ENCODE results near the gene ABHD8. TPM values are rescaled to one million over a fixed set of nuclear protein-coding genes. Genes with fewer than 3 reads are reported as not detected.

The ABHD8 gene
- total RNA-seq, 1 donor from 2014 or later: 6.6 TPM

- Mint-ChIP-seq H3K27me3 (ENCODE audit: low read depth) (no peaks in the 10 kb centered on the region), H3K36me3 (ENCODE audit: low read depth) (peaks cover 8% of the 10 kb centered on the region), H3K4me1 (ENCODE audit: low read depth) (peaks cover 12% of the 10 kb centered on the region), H3K4me3 (ENCODE audit: unreplicated experiment) (no peak overlapping the region), H3K27ac (ENCODE audit: unreplicated experiment) (no peak overlapping the region), H3K9me3 (ENCODE audit: low read depth) (no peaks in the 10 kb centered on the region)
- DNase-seq (ENCODE audit: low spot score): no peak
- no peak for TF ChIP-seq CTCF (IDR thresholded peaks at IDR 0.05)
Measured at GRCh38 chr19:17329366-17330261, 26.4 kb upstream of the ABHD8 start.

GRCh38 chr19:17328517-17329365 lies 25.5 kb upstream of the ABHD8 start:
- H3K27ac Mint-ChIP-seq (ENCODE audit: unreplicated experiment): no peak overlapping the region
- DNase-seq (ENCODE audit: low spot score): no peak

GRCh38 chr19:17327654-17328516 lies 24.7 kb upstream of the ABHD8 start:
- Mint-ChIP-seq H3K27me3 (ENCODE audit: low read depth) (no peaks in the 10 kb centered on the region), H3K36me3 (ENCODE audit: low read depth) (peaks cover 8% of the 10 kb centered on the region), H3K9me3 (ENCODE audit: low read depth) (no peaks in the 10 kb centered on the region), H3K4me3 (ENCODE audit: unreplicated experiment) (no peak overlapping the region), H3K27ac (ENCODE audit: unreplicated experiment) (no peak overlapping the region), H3K4me1 (ENCODE audit: low read depth) (peaks cover 5% of the 10 kb centered on the region)
- TF ChIP-seq CTCF (IDR thresholded peaks at IDR 0.05): peak; percentile 35
- no peak for DNase-seq (ENCODE audit: low spot score)

More at GRCh38 chr19:17328517-17329365, 25.5 kb upstream of the ABHD8 start:
- no peak for TF ChIP-seq CTCF (IDR thresholded peaks at IDR 0.05)
- Mint-ChIP-seq H3K36me3 (ENCODE audit: low read depth) (peaks cover 8% of the 10 kb centered on the region), H3K4me1 (ENCODE audit: low read depth) (peaks cover 9% of the 10 kb centered on the region), H3K27me3 (ENCODE audit: low read depth) (no peaks in the 10 kb centered on the region), H3K4me3 (ENCODE audit: unreplicated experiment) (no peak overlapping the region), H3K9me3 (ENCODE audit: low read depth) (no peaks in the 10 kb centered on the region)

- no peak for DNase-seq (ENCODE audit: low spot score)
- H3K4me3 Mint-ChIP-seq (ENCODE audit: unreplicated experiment): no peak overlapping the region
- no peak for TF ChIP-seq CTCF (IDR thresholded peaks at IDR 0.05)
- H3K9me3 Mint-ChIP-seq (ENCODE audit: low read depth): no peaks in the 10 kb centered on the region
- H3K36me3 Mint-ChIP-seq (ENCODE audit: low read depth): peaks cover 9% of the 10 kb centered on the region
- no peak overlapping the region for H3K27ac Mint-ChIP-seq (ENCODE audit: unreplicated experiment)
- H3K4me1 Mint-ChIP-seq (ENCODE audit: low read depth): peaks cover 10% of the 10 kb centered on the region
- H3K27me3 Mint-ChIP-seq (ENCODE audit: low read depth): no peaks in the 10 kb centered on the region
Measured at GRCh38 chr19:17327068-17327653, 23.9 kb upstream of the ABHD8 start.
